Gastroesophageal sphincter (tissue), 4 donors: Measurements from ENCODE around the gene CYRIA. TPM values are rescaled to one million over a fixed set of nuclear protein-coding genes. Genes with fewer than 3 reads are reported as not detected.
A peak's percentile ranks its signal among the peaks of the same experiment; 100 is the strongest.

Experiments used
- ATAC-seq: fragments of 150-250 bp; one replicate; pipeline ENCODE4 v1.9.1; 2016; ENCODE audit warnings: mild to moderate bottlenecking, moderate library complexity
- H3K27ac ChIP-seq, 4 donors: fragments of 200-600 bp; sonication (generic) in 3 of 4; 1 replicate in 3 of 4; 2 replicates in 1 of 4; pipeline ENCODE4 v1.5.1; 2016 to 2019
- H3K27me3 ChIP-seq: fragments of 200-600 bp; sonication (generic); one replicate; pipeline ENCODE4 v1.5.1; 2019
- H3K36me3 ChIP-seq, 2 donors: fragments of 200-600 bp; sonication (generic); one replicate each; pipeline ENCODE4 v1.5.1; 2019; ENCODE audit warnings: control low read depth in 1 of 2
- H3K4me1 ChIP-seq, 3 donors: fragments of 200-600 bp; sonication (generic); 1 replicate in 2 of 3; 2 replicates in 1 of 3; pipeline ENCODE4 v1.5.1; 2016 to 2019; ENCODE audit warnings: control low read depth in 2 of 3
- H3K4me3 ChIP-seq, 2 donors: fragments of 200-600 bp; sonication (generic); one replicate each; pipeline ENCODE4 v1.5.1; 2019; ENCODE audit warnings: mild to moderate bottlenecking in 1 of 2, moderate library complexity in 1 of 2
- H3K9me3 ChIP-seq, 3 donors: fragments of 200-600 bp; sonication (generic); one replicate each; pipeline ENCODE4 v1.5.1; 2017 to 2019; ENCODE audit warnings: control low read depth in 2 of 3
- EP300 ChIP-seq: sonication (generic); formaldehyde crosslinking; IDR thresholded peaks from one replicate; pipeline ENCODE4 v1.6.1; 2017; ENCODE audit warnings: antibody characterized with exemption, mild to moderate bottlenecking
- POLR2A ChIP-seq, 2 donors: fragments of 450-650 bp; IDR thresholded peaks; one replicate each; pipeline ENCODE4 v1.6.1; 2017; ENCODE audit warnings: antibody characterized with exemption in 2 of 2, mild to moderate bottlenecking in 2 of 2, moderate library complexity in 1 of 2
- POLR2AphosphoS5 ChIP-seq: sonication (generic); formaldehyde crosslinking; IDR thresholded peaks from one replicate; pipeline ENCODE4 v1.6.1; 2017; ENCODE audit warnings: antibody characterized with exemption
- WGBS, 2 donors: methylation state at CpG; one replicate each; pipeline ENCODE4 v1.1.5; 2018; ENCODE audit warnings: low coverage in 1 of 2; 5-methylcytosine and 5-hydroxymethylcytosine counted together
- total RNA-seq, 4 donors: library from RNA; depleted of rRNA; stranded (reverse); fragments of >200 nt; gene quantifications; one replicate each; pipeline ENCODE4 v1.1.0, GENCODE V29; 2016
- TF ChIP-seq, protein P1 (sequence below), 4 experiments: fragments of 200-600 bp in 2 of 4; fragments of 450-650 bp in 2 of 4; sonication (generic) in 1 of 4; IDR thresholded peaks; one replicate each; pipeline ENCODE4 v1.5.1; 2017 to 2019; ENCODE audit warnings: antibody characterized with exemption in 4 of 4, mild to moderate bottlenecking in 2 of 4, moderate library complexity in 2 of 4

CYRIA gene
- total RNA-seq, 4 donors from 2014 or later = 9.3 to 20.7 (median 13.4) TPM

DNA sequence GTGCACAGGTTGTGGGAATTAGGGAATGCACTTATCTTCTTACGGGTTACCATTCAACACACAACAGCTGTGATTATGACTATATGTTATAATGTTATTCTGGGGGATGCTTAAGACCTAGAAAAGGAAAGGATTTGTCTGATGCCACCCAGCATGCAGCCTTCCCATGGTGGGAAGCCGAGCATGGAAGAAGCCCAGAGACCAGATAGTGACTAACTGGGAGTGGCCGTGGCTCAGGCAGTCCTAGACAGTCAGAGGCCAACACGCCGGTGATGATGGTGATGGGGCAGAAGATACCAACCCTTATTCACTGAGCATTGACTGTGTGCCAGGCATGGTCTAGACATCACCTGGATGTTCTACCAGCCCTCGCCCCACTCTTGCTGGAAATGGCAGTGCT lies 35.9 kb downstream of the CYRIA start:
- 94% methylated on average over 4 of the region's 6 CpGs; no CpG with 5 or more reads in 1 of the 2 donors for WGBS, 2 donors
- no peak overlapping the region for H3K4me3 ChIP-seq
- no peak overlapping the region for H3K27ac ChIP-seq
- TF ChIP-seq, protein P1, sequence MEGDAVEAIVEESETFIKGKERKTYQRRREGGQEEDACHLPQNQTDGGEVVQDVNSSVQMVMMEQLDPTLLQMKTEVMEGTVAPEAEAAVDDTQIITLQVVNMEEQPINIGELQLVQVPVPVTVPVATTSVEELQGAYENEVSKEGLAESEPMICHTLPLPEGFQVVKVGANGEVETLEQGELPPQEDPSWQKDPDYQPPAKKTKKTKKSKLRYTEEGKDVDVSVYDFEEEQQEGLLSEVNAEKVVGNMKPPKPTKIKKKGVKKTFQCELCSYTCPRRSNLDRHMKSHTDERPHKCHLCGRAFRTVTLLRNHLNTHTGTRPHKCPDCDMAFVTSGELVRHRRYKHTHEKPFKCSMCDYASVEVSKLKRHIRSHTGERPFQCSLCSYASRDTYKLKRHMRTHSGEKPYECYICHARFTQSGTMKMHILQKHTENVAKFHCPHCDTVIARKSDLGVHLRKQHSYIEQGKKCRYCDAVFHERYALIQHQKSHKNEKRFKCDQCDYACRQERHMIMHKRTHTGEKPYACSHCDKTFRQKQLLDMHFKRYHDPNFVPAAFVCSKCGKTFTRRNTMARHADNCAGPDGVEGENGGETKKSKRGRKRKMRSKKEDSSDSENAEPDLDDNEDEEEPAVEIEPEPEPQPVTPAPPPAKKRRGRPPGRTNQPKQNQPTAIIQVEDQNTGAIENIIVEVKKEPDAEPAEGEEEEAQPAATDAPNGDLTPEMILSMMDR (IDR thresholded peaks at IDR 0.05) = no peak
- TF ChIP-seq POLR2AphosphoS5 (no peak), EP300 (no peak), POLR2A (IDR thresholded peaks at IDR 0.05) (no peak)
- H3K9me3 ChIP-seq = no peaks in the 10 kb centered on the region
- H3K27me3 ChIP-seq = no peaks in the 10 kb centered on the region
- no peak for ATAC-seq
- H3K4me1 ChIP-seq = peaks cover 0 to 60% (median 19%) of the 10 kb centered on the region in 3 donors
- no peaks in the 10 kb centered on the region for H3K36me3 ChIP-seq

DNA sequence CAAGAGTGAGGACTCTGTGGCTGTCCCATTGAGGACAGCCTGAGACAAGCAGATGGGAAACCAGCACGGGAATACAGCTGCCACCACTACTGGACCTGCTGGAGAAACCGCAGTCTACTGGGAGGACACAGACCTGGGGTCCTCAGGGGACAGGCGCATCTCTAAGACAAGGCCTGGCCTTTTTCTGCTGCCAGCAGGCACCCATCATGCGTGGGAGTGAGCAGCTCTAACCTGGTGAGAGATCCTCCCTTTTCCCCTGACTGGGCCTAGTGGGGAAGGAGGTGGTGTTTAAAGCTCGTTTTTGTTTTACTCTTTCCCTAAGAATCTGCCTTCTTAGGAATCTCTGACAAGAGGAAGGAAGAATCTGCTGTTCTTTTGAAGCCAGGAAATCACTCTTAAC lies 36.6 kb downstream of the CYRIA start:
- Histone ChIP-seq H3K4me1 (peaks cover 0 to 66% (median 21%) of the 10 kb centered on the region in 3 donors), H3K36me3 (no peaks in the 10 kb centered on the region), H3K27ac (no peak overlapping the region), H3K4me3 (no peak overlapping the region), H3K9me3 (no peaks in the 10 kb centered on the region), H3K27me3 (no peaks in the 10 kb centered on the region)
- no CpG with 5 or more reads among the region's 5 CpGs for WGBS, 2 donors
- TF ChIP-seq, protein P1 (IDR thresholded peaks at IDR 0.05) = no peak
- TF ChIP-seq POLR2AphosphoS5 (no peak), POLR2A (IDR thresholded peaks at IDR 0.05) (no peak), EP300 (no peak)
- no peak for ATAC-seq

DNA sequence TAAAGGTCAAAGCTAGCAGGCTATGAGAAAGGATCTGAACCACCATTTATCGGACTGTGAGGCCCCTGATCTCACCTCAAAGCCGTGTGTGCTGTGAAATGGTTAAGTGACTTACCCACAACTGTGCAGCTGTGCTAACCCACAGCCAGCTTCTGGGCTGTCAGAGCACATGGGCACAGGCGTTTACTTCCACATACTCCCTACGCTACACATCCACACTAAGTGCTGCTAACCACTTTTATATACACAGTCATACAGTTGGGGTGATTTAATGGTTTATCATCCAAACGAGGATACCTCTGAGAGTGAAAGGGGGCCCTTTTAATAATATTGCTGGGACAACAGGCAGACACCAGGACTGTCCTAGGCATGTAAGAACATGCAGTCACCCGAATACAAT lies 37.3 kb downstream of the CYRIA start:
- H3K27me3 ChIP-seq = no peaks in the 10 kb centered on the region
- WGBS, 2 donors = 74 to 87% methylated on average over 3 to 6 of the region's 6 CpGs
- H3K9me3 ChIP-seq = no peaks in the 10 kb centered on the region
- TF ChIP-seq POLR2A (IDR thresholded peaks at IDR 0.05) = no peak
- no peak for TF ChIP-seq POLR2AphosphoS5
- no peak for TF ChIP-seq EP300
- TF ChIP-seq, protein P1 (IDR thresholded peaks at IDR 0.05) = no peak
- peaks cover 0 to 63% (median 19%) of the 10 kb centered on the region in 3 donors for H3K4me1 ChIP-seq
- H3K4me3 ChIP-seq = no peak overlapping the region
- no peak for ATAC-seq
- H3K27ac ChIP-seq = no peak overlapping the region
- peaks cover 0 to 6% of the 10 kb centered on the region in 2 donors for H3K36me3 ChIP-seq

DNA sequence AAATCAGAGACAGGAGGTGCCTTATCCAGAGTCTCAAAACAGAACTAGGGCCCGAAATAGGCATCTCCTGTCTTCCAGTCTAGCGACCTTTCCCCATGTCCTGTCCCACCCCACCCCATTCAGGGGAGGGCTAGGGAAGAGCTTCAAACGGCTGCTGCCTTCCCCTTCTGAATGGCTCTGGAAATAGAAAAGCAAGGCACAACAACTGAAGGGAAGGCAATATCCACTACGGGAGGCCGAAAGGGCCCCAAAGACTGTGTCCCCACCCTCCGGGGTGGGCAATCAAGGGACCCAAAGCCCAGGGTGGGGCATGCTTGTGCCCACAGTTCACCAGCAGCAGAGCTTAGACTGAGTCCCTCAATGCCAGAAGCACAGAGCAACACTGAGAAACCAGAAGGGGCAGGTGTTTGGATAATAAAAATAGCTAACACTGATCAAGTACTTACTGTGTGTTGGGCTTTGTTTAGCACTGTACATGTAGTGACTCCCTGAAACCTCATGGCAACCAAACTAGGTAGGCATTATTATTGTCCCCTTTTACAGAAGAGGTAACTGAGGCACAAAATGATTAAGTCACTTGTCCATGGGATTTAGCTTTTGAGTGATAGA lies 38.5 kb downstream of the CYRIA start:
- Histone ChIP-seq H3K27ac (peak overlapping the region in 3 of 4 donors; percentile 46 to 53 (median 49)), H3K4me1 (peaks cover 0 to 55% (median 19%) of the 10 kb centered on the region in 3 donors), H3K27me3 (no peaks in the 10 kb centered on the region), H3K9me3 (no peaks in the 10 kb centered on the region), H3K36me3 (peaks cover 0 to 18% of the 10 kb centered on the region in 2 donors), H3K4me3 (no peak overlapping the region)
- TF ChIP-seq, protein P1 (IDR thresholded peaks at IDR 0.05) = no peak
- TF ChIP-seq POLR2AphosphoS5 (no peak), POLR2A (IDR thresholded peaks at IDR 0.05) (no peak)
- 80 to 93% methylated on average over 1 to 3 of the region's 6 CpGs for WGBS, 2 donors
- no peak for ATAC-seq

DNA sequence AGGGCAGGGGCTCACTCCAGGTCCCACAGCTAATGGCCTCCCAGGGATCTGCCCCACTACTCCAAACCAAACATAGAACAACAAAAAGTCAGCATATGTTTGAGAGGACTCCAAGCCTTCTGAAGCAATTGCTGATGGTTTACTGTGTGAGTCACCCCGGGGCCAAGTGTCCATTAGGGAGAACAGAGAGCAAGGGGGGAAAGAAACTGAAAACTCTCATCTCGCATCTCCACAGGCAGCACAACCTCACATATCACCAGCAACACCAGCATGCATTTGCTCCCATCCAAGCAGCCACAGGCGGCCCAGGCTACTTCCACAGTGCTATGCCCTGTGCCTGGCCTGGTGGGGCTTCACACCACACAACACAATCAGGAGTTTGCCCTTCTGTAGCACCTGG lies 39.1 kb downstream of the CYRIA start:
- H3K27ac ChIP-seq = peak overlapping the region in 3 of 4 donors; percentile 46 to 53 (median 49)

More for the DNA sequence above, 39.1 kb downstream of the CYRIA start:
- TF ChIP-seq POLR2A (IDR thresholded peaks at IDR 0.05) (no peak), EP300 (no peak), POLR2AphosphoS5 (no peak)
- TF ChIP-seq, protein P1 (IDR thresholded peaks at IDR 0.05) = no peak
- Histone ChIP-seq H3K27me3 (no peaks in the 10 kb centered on the region), H3K4me3 (no peak overlapping the region), H3K36me3 (peaks cover 0 to 24% of the 10 kb centered on the region in 2 donors), H3K4me1 (peaks cover 0 to 55% (median 19%) of the 10 kb centered on the region in 3 donors), H3K9me3 (no peaks in the 10 kb centered on the region)
- ATAC-seq = peak; percentile 57
- WGBS, 2 donors = 83 to 90% methylated on average over 1 of the region's 3 CpGs
